HepG2 (cell line): Measurements from ENCODE around the gene TMTC4. TPM values are rescaled to one million over a fixed set of nuclear protein-coding genes. Genes with fewer than 3 reads are reported as not detected.

Source experiments
- ARHGAP35 ChIP-seq: sonication (generic); formaldehyde crosslinking; IDR thresholded peaks from 2 replicates; pipeline ENCODE4 v1.9.0; 2022; ENCODE audit warnings: mild to moderate bottlenecking, inconsistent platforms, moderate library complexity, missing genetic modification reagents, borderline replicate concordance
- CC2D1A ChIP-seq: sonication (generic); formaldehyde crosslinking; IDR thresholded peaks from 2 replicates; pipeline ENCODE4 v1.8.1; 2023; ENCODE audit warnings: mild to moderate bottlenecking, missing genetic modification reagents
- FOXC1 ChIP-seq: sonication (generic); formaldehyde crosslinking; IDR thresholded peaks from 2 replicates; pipeline ENCODE4 v1.8.0; 2022; ENCODE audit warnings: mild to moderate bottlenecking, missing genetic modification reagents, borderline replicate concordance
- HBP1 ChIP-seq: IDR thresholded peaks from 2 replicates; pipeline ENCODE4 v1.6.1; 2016; ENCODE audit warnings: low read depth, control low read depth
- HMG20A ChIP-seq: IDR thresholded peaks from 2 replicates; pipeline ENCODE4 v1.6.1; 2016; ENCODE audit warnings: borderline replicate concordance
- KLF16 ChIP-seq, 2 experiments: sonication (generic) in 1 of 2; formaldehyde crosslinking in 1 of 2; IDR thresholded peaks; 2 replicates each; pipeline versions ENCODE4 v1.6.1 to v1.8.0; 2016 to 2023; ENCODE audit warnings: missing genetic modification reagents in 2 of 2, missing compliant biosample characterization in 1 of 2
- NRL ChIP-seq: sonication (generic); formaldehyde crosslinking; IDR thresholded peaks from 2 replicates; pipeline ENCODE4 v1.5.0; 2020; ENCODE audit warnings: missing genetic modification reagents, mild to moderate bottlenecking, moderate library complexity, borderline replicate concordance
- PAX8 ChIP-seq: sonication (generic); formaldehyde crosslinking; IDR thresholded peaks from 2 replicates; pipeline ENCODE4 v1.8.0; 2022; ENCODE audit warnings: mild to moderate bottlenecking, missing genetic modification reagents, borderline replicate concordance
- SP1 ChIP-seq, 2 experiments: fragments of 450-650 bp in 1 of 2; sonication (generic) in 1 of 2; formaldehyde crosslinking in 1 of 2; IDR thresholded peaks; 2 replicates each; pipeline versions ENCODE4 v1.4.0 to v1.6.1; 2016 to 2020; ENCODE audit warnings: missing genetic modification reagents in 1 of 2
- SP2 ChIP-seq: sonication (generic); formaldehyde crosslinking; IDR thresholded peaks from 2 replicates; pipeline ENCODE4 v1.5.1; 2020; ENCODE audit warnings: mild to moderate bottlenecking, missing genetic modification reagents
- SRSF9 ChIP-seq: fragments of 200-400 bp; formaldehyde crosslinking; IDR thresholded peaks from 2 replicates; pipeline ENCODE4 v1.6.1; 2018; ENCODE audit warnings: borderline replicate concordance, mild to moderate bottlenecking, low read depth, low read length; ENCODE audit not compliant: insufficient read depth, poor library complexity, severe bottlenecking
- THYN1 ChIP-seq: sonication (generic); formaldehyde crosslinking; IDR thresholded peaks from 2 replicates; pipeline ENCODE4 v1.8.1; 2023; ENCODE audit warnings: low read depth, mild to moderate bottlenecking, moderate library complexity, missing genetic modification reagents, borderline replicate concordance
- ZMYM4 ChIP-seq: sonication (generic); formaldehyde crosslinking; IDR thresholded peaks from 2 replicates; pipeline ENCODE4 v1.8.1; 2023; ENCODE audit warnings: mild to moderate bottlenecking, missing genetic modification reagents
- ZNF274 ChIP-seq: sonication (generic); formaldehyde crosslinking; IDR thresholded peaks from 2 replicates; pipeline ENCODE4 v1.5.1; 2020; ENCODE audit warnings: mild to moderate bottlenecking, missing genetic modification reagents
- ZNF292 ChIP-seq: sonication (generic); formaldehyde crosslinking; IDR thresholded peaks from 2 replicates; pipeline ENCODE4 v1.8.1; 2022; ENCODE audit warnings: mild to moderate bottlenecking, low read depth, missing genetic modification reagents, borderline replicate concordance
- ZNF44 ChIP-seq: sonication (generic); formaldehyde crosslinking; IDR thresholded peaks from 2 replicates; pipeline ENCODE4 v1.5.1; 2020; ENCODE audit warnings: mild to moderate bottlenecking, missing genetic modification reagents
- ZNF530 ChIP-seq: sonication (generic); formaldehyde crosslinking; IDR thresholded peaks from 2 replicates; pipeline ENCODE4 v1.5.0; 2020; ENCODE audit warnings: low read depth, mild to moderate bottlenecking, missing genetic modification reagents
- ZNF703 ChIP-seq: sonication (generic); formaldehyde crosslinking; IDR thresholded peaks from 2 replicates; pipeline ENCODE4 v1.5.1; 2020; ENCODE audit warnings: missing genetic modification reagents, mild to moderate bottlenecking, moderate library complexity, borderline replicate concordance
- polyA plus RNA-seq, 8 experiments: library from polyadenylated mRNA; depleted of rRNA in 3 of 8; stranded (reverse) in 7 of 8; unstranded in 1 of 8; fragments of >200 nt; fragmentation: Illumina TruSeq in 4 of 8; extraction: Trizol in 4 of 8; gene quantifications; 2 replicates each; pipeline versions ENCODE4 v1.2.1 to v1.2.3, GENCODE V29; 2011 to 2016; ENCODE audit warnings: low read depth in 4 of 8, missing spikeins in 1 of 8, mixed read lengths in 1 of 8; ENCODE audit not compliant: insufficient read depth in 1 of 8
- total RNA-seq, 5 experiments: library from RNA; depleted of rRNA; stranded (reverse); fragments of >200 nt; fragmentation: Illumina TruSeq; extraction: Trizol; gene quantifications; 2 replicates each; pipeline ENCODE4 v1.2.3, GENCODE V29; 2016; ENCODE audit warnings: low read depth in 1 of 5
- TF ChIP-seq, protein P1 (sequence below), 2 experiments: fragments of 450-650 bp in 1 of 2; sonication (generic) in 1 of 2; formaldehyde crosslinking; IDR thresholded peaks; 2 replicates each; pipeline versions ENCODE4 v1.5.0 to v1.8.0; 2020 to 2022; ENCODE audit warnings: mild to moderate bottlenecking in 1 of 2, missing genetic modification reagents in 1 of 2
- TF ChIP-seq, protein P2 (sequence below): sonication (generic); formaldehyde crosslinking; IDR thresholded peaks from 2 replicates; pipeline ENCODE4 v1.8.0; 2022; ENCODE audit warnings: missing genetic modification reagents, mild to moderate bottlenecking, inconsistent platforms, borderline replicate concordance
- TF ChIP-seq, protein P3 (sequence below): sonication (generic); formaldehyde crosslinking; IDR thresholded peaks from 2 replicates; pipeline ENCODE4 v1.4.0; 2020; ENCODE audit warnings: missing genetic modification reagents

The TMTC4 gene
- total and polyA plus RNA-seq, 2 of the 13 experiments (the other 11 are each of a cell fraction or from before 2014, with no cell fraction given): 16.0 to 22.6 TPM

DNA sequence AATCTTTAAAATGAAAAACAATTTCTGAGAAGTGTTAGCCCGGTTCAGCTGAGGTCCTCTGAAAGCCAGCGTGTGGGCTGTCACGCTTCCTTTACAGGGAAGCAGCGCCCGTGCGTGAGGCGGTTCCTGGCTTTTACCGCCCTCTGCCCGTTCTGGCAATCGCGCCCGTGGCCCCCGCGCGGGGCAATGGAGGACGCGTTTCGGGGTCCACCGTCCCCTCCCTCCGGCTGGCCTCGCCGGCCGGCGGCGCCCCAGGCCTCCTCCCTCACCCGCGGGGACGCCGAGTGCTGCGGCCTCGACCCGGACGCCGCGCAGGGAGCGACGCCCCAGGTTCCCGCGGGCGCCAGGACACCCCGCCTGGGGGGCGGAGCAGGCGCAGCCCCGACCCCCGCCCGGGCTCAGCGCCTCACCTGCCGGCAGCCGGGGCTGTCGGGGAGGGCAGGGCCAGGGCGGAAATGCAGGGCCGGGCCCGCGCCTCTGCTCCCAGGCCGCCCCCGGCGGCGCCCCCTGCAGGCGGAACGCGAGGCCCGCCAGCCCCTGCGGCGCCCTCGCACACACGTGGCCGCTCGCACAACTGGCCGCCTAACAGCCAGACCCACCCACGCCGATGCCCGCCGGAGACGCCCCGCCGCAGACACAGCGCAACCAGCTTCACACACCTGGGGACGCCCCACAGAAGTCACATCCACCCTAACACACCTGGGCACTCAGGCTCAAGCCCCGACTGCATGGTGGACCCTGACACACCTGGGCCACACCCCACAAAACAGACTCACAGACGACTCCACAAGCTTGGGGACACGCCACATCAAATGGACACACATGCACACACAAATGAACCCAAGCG lies 86.0 kb downstream of the TMTC4 start, which contains the start of gene GGACT (continued):
- TF ChIP-seq NRL (CRISPR knock-in tag): peak; percentile 64; the same call in 1 of the 2 replicates
- peak; percentile 66; the same call in 1 of the 2 replicates for TF ChIP-seq ZNF274 (CRISPR knock-in tag)
- TF ChIP-seq PAX8 (CRISPR knock-in tag): no peak
- TF ChIP-seq, protein P1, sequence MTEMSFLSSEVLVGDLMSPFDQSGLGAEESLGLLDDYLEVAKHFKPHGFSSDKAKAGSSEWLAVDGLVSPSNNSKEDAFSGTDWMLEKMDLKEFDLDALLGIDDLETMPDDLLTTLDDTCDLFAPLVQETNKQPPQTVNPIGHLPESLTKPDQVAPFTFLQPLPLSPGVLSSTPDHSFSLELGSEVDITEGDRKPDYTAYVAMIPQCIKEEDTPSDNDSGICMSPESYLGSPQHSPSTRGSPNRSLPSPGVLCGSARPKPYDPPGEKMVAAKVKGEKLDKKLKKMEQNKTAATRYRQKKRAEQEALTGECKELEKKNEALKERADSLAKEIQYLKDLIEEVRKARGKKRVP (CRISPR knock-in tag; IDR thresholded peaks at IDR 0.05): no peak
- TF ChIP-seq ZNF292: no peak
- no peak for TF ChIP-seq SP1 (IDR thresholded peaks at IDR 0.05)
- TF ChIP-seq SP1 (CRISPR knock-in tag; IDR thresholded peaks at IDR 0.05): peak; percentile 54; the same call in 1 of the 2 replicates
- peak; percentile 55; the same call in 1 of the 2 replicates for TF ChIP-seq ARHGAP35
- no peak for TF ChIP-seq HMG20A (CRISPR knock-in tag)
- no peak for TF ChIP-seq ZNF530 (CRISPR knock-in tag)
- peak; percentile 97 for TF ChIP-seq ZMYM4
- 0 out of 2 replicates have a peak, but pooled peaks have one; percentile 63 for TF ChIP-seq ZNF703 (CRISPR knock-in tag)
- TF ChIP-seq SP2 (CRISPR knock-in tag): peak; percentile 46; the same call in 1 of the 2 replicates
- TF ChIP-seq FOXC1: no peak
- TF ChIP-seq, protein P2, sequence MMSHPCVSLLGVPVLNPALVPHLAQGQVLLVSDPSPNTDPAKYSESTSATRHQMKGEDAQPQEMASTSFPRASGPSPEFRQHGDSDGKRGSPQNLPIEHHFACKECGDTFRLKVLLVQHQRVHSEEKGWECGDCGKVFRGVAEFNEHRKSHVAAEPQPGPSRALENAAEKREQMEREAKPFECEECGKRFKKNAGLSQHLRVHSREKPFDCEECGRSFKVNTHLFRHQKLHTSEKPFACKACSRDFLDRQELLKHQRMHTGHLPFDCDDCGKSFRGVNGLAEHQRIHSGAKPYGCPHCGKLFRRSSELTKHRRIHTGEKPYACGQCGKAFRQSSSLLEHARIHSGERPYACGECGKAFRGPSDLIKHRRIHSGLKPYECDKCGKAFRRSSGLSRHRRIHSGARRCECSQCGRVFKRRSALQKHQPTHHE (CRISPR knock-in tag): no peak
- TF ChIP-seq CC2D1A (CRISPR knock-in tag): no peak
- TF ChIP-seq, protein P3, sequence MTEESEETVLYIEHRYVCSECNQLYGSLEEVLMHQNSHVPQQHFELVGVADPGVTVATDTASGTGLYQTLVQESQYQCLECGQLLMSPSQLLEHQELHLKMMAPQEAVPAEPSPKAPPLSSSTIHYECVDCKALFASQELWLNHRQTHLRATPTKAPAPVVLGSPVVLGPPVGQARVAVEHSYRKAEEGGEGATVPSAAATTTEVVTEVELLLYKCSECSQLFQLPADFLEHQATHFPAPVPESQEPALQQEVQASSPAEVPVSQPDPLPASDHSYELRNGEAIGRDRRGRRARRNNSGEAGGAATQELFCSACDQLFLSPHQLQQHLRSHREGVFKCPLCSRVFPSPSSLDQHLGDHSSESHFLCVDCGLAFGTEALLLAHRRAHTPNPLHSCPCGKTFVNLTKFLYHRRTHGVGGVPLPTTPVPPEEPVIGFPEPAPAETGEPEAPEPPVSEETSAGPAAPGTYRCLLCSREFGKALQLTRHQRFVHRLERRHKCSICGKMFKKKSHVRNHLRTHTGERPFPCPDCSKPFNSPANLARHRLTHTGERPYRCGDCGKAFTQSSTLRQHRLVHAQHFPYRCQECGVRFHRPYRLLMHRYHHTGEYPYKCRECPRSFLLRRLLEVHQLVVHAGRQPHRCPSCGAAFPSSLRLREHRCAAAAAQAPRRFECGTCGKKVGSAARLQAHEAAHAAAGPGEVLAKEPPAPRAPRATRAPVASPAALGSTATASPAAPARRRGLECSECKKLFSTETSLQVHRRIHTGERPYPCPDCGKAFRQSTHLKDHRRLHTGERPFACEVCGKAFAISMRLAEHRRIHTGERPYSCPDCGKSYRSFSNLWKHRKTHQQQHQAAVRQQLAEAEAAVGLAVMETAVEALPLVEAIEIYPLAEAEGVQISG (CRISPR knock-in tag): peak; percentile 99
- TF ChIP-seq THYN1 (CRISPR knock-in tag): no peak
- TF ChIP-seq HBP1 (CRISPR knock-in tag): no peak
- TF ChIP-seq ZNF44: no peak
- no peak for TF ChIP-seq SRSF9
- TF ChIP-seq KLF16 (CRISPR knock-in tag; IDR thresholded peaks at IDR 0.05): peak in 1 of 2 experiments; percentile 26; a peak in 1 of 4 replicates
